PC-9 (cell line): ENCODE data around the gene COL23A1. TPM values are rescaled to one million over a fixed set of nuclear protein-coding genes. Genes with fewer than 3 reads are reported as not detected.

Experiments
- BruUV-seq: library from RNA; stranded (reverse); fragments of 400-500 nt; replicated peaks from 2 replicates; lab custom pipeline; 2021; lab: Mats Ljungman, UMichigan
- CTCF ChIA-PET: fragments of 300-600 bp; sonication (Branson Sonifier 250); formaldehyde crosslinking; loops from one replicate; lab custom pipeline; 2022; ENCODE audit warnings: antibody characterized with exemption; lab: Charles Lee
- POLR2A ChIA-PET: fragments of 300-600 bp; sonication (Branson Sonifier 250); formaldehyde crosslinking; loops from one replicate; lab custom pipeline; 2022; ENCODE audit warnings: antibody characterized with exemption; ENCODE audit not compliant: unreplicated experiment; lab: Charles Lee
- DNase-seq, 2 experiments: peaks; one replicate each; pipeline versions ENCODE4 v3.0.0 to v3.0.0-alpha.2; 2015 to 2022; ENCODE audit warnings: mixed read lengths in 1 of 2
- H2AFZ ChIP-seq: fragments of 200-600 bp; sonication (generic); 2 replicates; pipeline ENCODE4 v1.8.1; 2017; ENCODE audit warnings: antibody characterized with exemption
- H3F3A ChIP-seq: fragments of 200-600 bp; sonication (generic); 2 replicates; pipeline ENCODE4 v1.8.1; 2017; ENCODE audit warnings: antibody characterized with exemption, mild to moderate bottlenecking, low read depth; ENCODE audit not compliant: insufficient read depth
- H3K27ac ChIP-seq: fragments of 200-600 bp; sonication (generic); 2 replicates; pipeline ENCODE4 v1.6.1; 2016; ENCODE audit warnings: mixed run types
- H3K27me3 ChIP-seq: fragments of 200-600 bp; sonication (generic); 2 replicates; pipeline ENCODE4 v1.6.1; 2016; ENCODE audit warnings: low read depth, mixed run types; ENCODE audit not compliant: insufficient read depth
- H3K36me3 ChIP-seq: fragments of 200-600 bp; sonication (generic); 2 replicates; pipeline ENCODE4 v1.6.1; 2016; ENCODE audit warnings: low read depth, mixed run types
- H3K4me1 ChIP-seq: fragments of 200-600 bp; sonication (generic); replicated peaks from 2 replicates; pipeline ENCODE4 v1.6.1; 2016; ENCODE audit warnings: mixed run types; ENCODE audit not compliant: insufficient read depth
- H3K4me2 ChIP-seq: fragments of 200-600 bp; sonication (generic); 2 replicates; pipeline ENCODE4 v1.6.1; 2017; ENCODE audit warnings: mixed run types
- H3K4me3 ChIP-seq: fragments of 200-600 bp; sonication (generic); 2 replicates; pipeline ENCODE4 v1.6.1; 2016; ENCODE audit warnings: mixed run types
- H3K79me2 ChIP-seq: fragments of 200-600 bp; sonication (generic); 2 replicates; pipeline ENCODE4 v1.6.1; 2017; ENCODE audit warnings: low read depth, mixed run types
- H3K9me2 ChIP-seq: fragments of 200-600 bp; sonication (generic); 2 replicates; pipeline ENCODE4 v1.8.1; 2017; ENCODE audit warnings: mild to moderate bottlenecking; ENCODE audit not compliant: insufficient read depth
- H3K9me3 ChIP-seq: fragments of 200-600 bp; sonication (generic); 2 replicates; pipeline ENCODE4 v1.8.1; 2016; ENCODE audit warnings: low read depth; ENCODE audit not compliant: insufficient read depth
- H4K20me1 ChIP-seq: fragments of 200-600 bp; sonication (generic); 2 replicates; pipeline ENCODE4 v1.8.1; 2017; ENCODE audit not compliant: insufficient read depth
- EZH2 ChIP-seq: fragments of 200-600 bp; sonication (generic); IDR thresholded peaks from 2 replicates; pipeline ENCODE4 v1.8.0; 2017; ENCODE audit warnings: antibody characterized with exemption, low read depth
- intact Hi-C: fragments of 100-400 bp; cut with micrococcal nuclease; formaldehyde crosslinking; loops from one replicate; pipeline ENCODE4 v1.10.0; 2022; ENCODE audit not compliant: unreplicated experiment
- total RNA-seq: library from RNA; stranded (reverse); gene quantifications from 2 replicates; pipeline ENCODE4 v1.2.3, GENCODE V29; 2021
- TF ChIP-seq, protein P1 (sequence below): fragments of 200-600 bp; sonication (generic); conservative IDR thresholded peaks from 2 replicates; pipeline ENCODE4 v1.6.1; 2017; ENCODE audit warnings: mixed run types, antibody characterized with exemption, mild to moderate bottlenecking, moderate library complexity

COL23A1 gene
- total RNA-seq, 1 experiment from 2014 or later, result not detected

DNA sequence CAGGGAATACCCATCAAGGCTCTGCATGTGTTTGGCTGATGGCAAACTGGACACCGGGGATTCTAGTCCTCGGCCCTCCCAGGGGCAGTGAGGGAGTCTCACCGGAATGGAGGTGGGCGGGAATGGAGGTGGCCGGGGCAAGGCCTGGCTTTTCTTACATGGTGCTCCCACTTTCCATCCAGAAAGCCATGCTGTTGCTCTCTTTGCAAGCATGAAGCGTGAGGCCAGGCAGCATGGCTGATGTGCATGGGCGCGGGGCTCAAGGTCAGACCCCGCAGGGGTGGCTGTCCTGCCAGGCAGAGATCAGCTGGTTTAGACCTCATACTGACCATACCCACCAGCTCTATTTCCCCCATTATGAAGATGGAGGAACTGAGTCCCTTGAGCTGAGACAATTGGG lies 249.6 kb downstream of the COL23A1 start:
- Histone ChIP-seq H3K4me2 (no peak overlapping the region), H3F3A (no peaks in the 10 kb centered on the region), H3K36me3 (no peaks in the 10 kb centered on the region), H3K27ac (no peak overlapping the region), H3K4me3 (no peak overlapping the region), H4K20me1 (0 out of 2 replicates have a peak, but pooled peaks cover 3% of the 10 kb centered on the region), H3K79me2 (no peaks in the 10 kb centered on the region), H3K27me3 (peaks cover 96% of the 10 kb centered on the region), H3K9me3 (no peaks in the 10 kb centered on the region), H3K4me1 (no peaks in the 10 kb centered on the region), H3K9me2 (no peaks in the 10 kb centered on the region), H2AFZ (no peak overlapping the region)
- CTCF ChIA-PET, result no interaction called here
- DNase-seq, result no peak
- TF ChIP-seq EZH2, result no peak
- TF ChIP-seq, protein P1, sequence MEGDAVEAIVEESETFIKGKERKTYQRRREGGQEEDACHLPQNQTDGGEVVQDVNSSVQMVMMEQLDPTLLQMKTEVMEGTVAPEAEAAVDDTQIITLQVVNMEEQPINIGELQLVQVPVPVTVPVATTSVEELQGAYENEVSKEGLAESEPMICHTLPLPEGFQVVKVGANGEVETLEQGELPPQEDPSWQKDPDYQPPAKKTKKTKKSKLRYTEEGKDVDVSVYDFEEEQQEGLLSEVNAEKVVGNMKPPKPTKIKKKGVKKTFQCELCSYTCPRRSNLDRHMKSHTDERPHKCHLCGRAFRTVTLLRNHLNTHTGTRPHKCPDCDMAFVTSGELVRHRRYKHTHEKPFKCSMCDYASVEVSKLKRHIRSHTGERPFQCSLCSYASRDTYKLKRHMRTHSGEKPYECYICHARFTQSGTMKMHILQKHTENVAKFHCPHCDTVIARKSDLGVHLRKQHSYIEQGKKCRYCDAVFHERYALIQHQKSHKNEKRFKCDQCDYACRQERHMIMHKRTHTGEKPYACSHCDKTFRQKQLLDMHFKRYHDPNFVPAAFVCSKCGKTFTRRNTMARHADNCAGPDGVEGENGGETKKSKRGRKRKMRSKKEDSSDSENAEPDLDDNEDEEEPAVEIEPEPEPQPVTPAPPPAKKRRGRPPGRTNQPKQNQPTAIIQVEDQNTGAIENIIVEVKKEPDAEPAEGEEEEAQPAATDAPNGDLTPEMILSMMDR, result no peak
- intact Hi-C loops, result no loop called here
- BruUV-seq, result no TSS peak
- POLR2A ChIA-PET, result no interaction called here

DNA sequence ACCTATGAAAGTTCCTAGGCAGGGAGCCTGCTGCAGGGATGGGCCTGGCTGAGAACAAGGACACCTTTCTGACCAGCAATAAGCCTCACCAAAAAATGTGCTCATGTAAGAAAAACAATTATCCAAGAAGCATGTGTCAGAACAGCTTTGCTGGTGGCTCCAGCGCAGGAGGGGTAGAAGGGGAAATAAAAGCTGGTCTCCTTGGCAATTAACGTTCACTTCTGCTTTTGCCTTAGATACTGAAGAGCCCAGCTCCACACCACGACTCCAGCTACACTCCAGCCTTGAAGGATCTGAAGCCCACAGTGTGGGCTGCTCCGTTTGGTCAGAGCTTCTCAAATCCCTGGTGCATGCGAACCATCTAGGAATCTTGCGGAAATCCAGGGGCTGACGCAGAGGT lies 250.0 kb downstream of the COL23A1 start:
- H3F3A ChIP-seq, result no peaks in the 10 kb centered on the region
- no peak overlapping the region for H3K27ac ChIP-seq
- intact Hi-C loops, result no loop called here
- no peaks in the 10 kb centered on the region for H3K9me2 ChIP-seq
- DNase-seq, result no peak
- no peaks in the 10 kb centered on the region for H3K4me1 ChIP-seq
- H4K20me1 ChIP-seq, result 0 out of 2 replicates have a peak, but pooled peaks cover 3% of the 10 kb centered on the region
- H2AFZ ChIP-seq, result no peak overlapping the region
- peaks cover 96% of the 10 kb centered on the region for H3K27me3 ChIP-seq
- BruUV-seq, result no TSS peak
- H3K4me2 ChIP-seq, result no peak overlapping the region
- no peak overlapping the region for H3K4me3 ChIP-seq
- H3K9me3 ChIP-seq, result no peaks in the 10 kb centered on the region
- POLR2A ChIA-PET, result no interaction called here
- no peaks in the 10 kb centered on the region for H3K79me2 ChIP-seq
- H3K36me3 ChIP-seq, result no peaks in the 10 kb centered on the region
- CTCF ChIA-PET, result no interaction called here
- TF ChIP-seq, protein P1, result no peak
- no peak for TF ChIP-seq EZH2

- H3K9me2 ChIP-seq, result no peaks in the 10 kb centered on the region
- intact Hi-C loops, result no loop called here
- no peaks in the 10 kb centered on the region for H3K36me3 ChIP-seq
- no peak overlapping the region for H3K4me3 ChIP-seq
- H3F3A ChIP-seq, result no peaks in the 10 kb centered on the region
- H3K4me2 ChIP-seq, result no peak overlapping the region
- peaks cover 96% of the 10 kb centered on the region for H3K27me3 ChIP-seq
- CTCF ChIA-PET, result no interaction called here
- TF ChIP-seq EZH2, result no peak
- TF ChIP-seq, protein P1, result no peak
- H3K4me1 ChIP-seq, result no peaks in the 10 kb centered on the region
- no TSS peak for BruUV-seq
- H2AFZ ChIP-seq, result no peak overlapping the region
- 0 out of 2 replicates have a peak, but pooled peaks cover 3% of the 10 kb centered on the region for H4K20me1 ChIP-seq
- H3K27ac ChIP-seq, result no peak overlapping the region
- H3K9me3 ChIP-seq, result no peaks in the 10 kb centered on the region
- DNase-seq, result no peak
- POLR2A ChIA-PET, result no interaction called here
- no peaks in the 10 kb centered on the region for H3K79me2 ChIP-seq
Observed at GRCh38 chr5:178339272-178339671, 250.9 kb downstream of the COL23A1 start.
